HUES6 (cell line): ENCODE results near the gene CAV3.

Source experiments
- H3K27ac ChIP-seq: 2 replicates; pipeline ENCODE4 v1.7.0; 2013; ENCODE audit warnings: low read depth, mild to moderate bottlenecking, low read length, inconsistent platforms
- H3K27me3 ChIP-seq: 2 replicates; pipeline ENCODE4 v1.6.1; 2013; ENCODE audit warnings: low read length; ENCODE audit not compliant: control insufficient read depth, insufficient read depth
- H3K36me3 ChIP-seq: 2 replicates; pipeline ENCODE4 v1.6.1; 2013; ENCODE audit warnings: low read length; ENCODE audit not compliant: control insufficient read depth, insufficient read depth
- H3K4me1 ChIP-seq: 2 replicates; pipeline ENCODE4 v1.6.1; 2013; ENCODE audit warnings: low read length; ENCODE audit not compliant: control insufficient read depth, insufficient read depth
- H3K4me3 ChIP-seq: 2 replicates; pipeline ENCODE4 v1.5.1; 2013; ENCODE audit warnings: low read depth, low read length
- H3K9ac ChIP-seq: one replicate; pipeline ENCODE4 v1.6.1; 2013; ENCODE audit warnings: mild to moderate bottlenecking, low read length
- H3K9me3 ChIP-seq: 2 replicates; pipeline ENCODE4 v1.6.1; 2013; ENCODE audit warnings: low read depth, low read length; ENCODE audit not compliant: control insufficient read depth, insufficient read depth

The CAV3 gene

DNA sequence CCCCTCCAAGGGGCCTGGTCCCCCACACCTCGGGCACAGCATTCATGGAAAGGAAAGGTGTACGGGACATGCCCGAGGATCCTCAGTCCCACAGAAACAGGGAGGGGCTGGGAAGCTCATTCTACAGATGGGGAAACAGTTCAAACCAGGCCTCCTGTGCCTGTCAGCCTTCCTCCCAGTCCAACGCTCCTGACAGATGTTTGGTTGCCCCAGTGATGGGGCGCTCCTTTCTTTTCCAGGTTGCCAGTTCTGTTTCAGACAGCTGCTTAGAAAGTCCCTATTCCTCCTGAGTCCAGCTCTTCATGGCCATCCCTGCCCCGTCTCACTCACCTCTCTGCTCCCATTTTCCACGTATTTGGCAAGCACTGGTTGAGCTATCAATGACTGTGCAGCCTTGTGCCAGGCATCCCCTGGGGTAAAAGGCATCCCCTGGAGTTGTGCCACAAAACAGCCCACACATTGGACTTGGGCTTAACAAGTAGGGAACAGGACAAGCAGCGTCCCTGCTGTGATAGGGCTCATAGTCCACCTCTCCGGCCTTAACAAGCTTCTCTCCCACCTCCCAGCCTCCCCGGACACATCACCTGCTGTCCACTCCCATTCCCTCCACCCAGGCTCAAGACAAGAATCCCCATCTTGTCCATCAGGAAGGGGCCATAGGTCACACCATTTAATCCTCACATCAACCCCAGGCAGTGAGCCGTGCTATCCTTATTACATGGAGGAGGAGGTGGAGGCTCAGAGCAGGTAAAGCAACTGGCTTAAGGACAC lies 29.2 kb downstream of the CAV3 start:
- Histone ChIP-seq H3K9ac (no peak overlapping the region), H3K27ac (no peak overlapping the region), H3K36me3 (no peaks in the 10 kb centered on the region), H3K27me3 (peaks cover 48% of the 10 kb centered on the region), H3K4me3 (no peak overlapping the region), H3K4me1 (no peaks in the 10 kb centered on the region), H3K9me3 (no peaks in the 10 kb centered on the region)

DNA sequence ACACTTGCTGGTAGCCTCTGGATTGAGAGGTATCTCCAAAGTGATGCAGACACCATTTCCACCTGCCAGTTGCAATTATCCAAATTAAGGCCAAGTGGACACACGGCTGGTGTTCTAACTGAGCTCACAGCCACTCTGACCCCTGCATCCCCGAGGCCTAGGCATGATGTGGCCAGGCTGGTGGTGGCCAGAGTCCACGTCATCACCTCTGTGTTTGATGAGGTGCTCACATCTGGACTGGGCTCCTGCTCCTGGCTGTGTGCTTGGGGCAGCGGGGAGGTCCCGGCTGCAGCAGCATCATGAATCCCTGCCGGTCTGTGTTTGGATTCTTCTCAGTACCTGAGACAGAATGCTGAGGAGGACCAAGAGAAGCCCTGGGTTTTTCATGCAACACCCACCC lies 30.9 kb downstream of the CAV3 start:
- no peak overlapping the region for H3K9ac ChIP-seq
- no peaks in the 10 kb centered on the region for H3K36me3 ChIP-seq
- peaks cover 10% of the 10 kb centered on the region for H3K4me1 ChIP-seq
- peaks cover 65% of the 10 kb centered on the region for H3K27me3 ChIP-seq
- no peak overlapping the region for H3K27ac ChIP-seq
- H3K4me3 ChIP-seq: no peak overlapping the region
- no peaks in the 10 kb centered on the region for H3K9me3 ChIP-seq

DNA sequence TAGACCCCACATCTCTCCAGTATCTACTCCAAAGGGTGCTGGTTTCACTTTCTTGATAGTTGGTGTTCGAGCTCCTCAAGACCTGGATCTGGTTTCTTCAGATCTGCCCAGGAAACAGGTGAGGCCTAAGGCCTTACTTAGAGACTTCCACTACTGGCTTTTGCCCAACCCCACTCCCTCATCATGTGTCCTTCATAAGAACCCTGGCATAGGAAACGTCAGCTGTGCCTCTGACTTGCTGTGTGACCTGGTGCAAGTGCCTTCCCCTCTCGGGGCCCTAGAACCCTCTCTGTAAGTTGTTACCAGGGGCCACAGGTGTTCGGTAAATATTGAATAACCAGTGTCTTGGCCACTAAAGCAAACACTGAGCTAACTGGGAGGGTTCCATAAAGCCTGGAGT lies 31.9 kb downstream of the CAV3 start:
- peaks cover 20% of the 10 kb centered on the region for H3K4me1 ChIP-seq
- H3K4me3 ChIP-seq: no peak overlapping the region
- H3K27me3 ChIP-seq: peaks cover 71% of the 10 kb centered on the region
- H3K9ac ChIP-seq: no peak overlapping the region
- H3K9me3 ChIP-seq: no peaks in the 10 kb centered on the region
- H3K36me3 ChIP-seq: no peaks in the 10 kb centered on the region
- H3K27ac ChIP-seq: no peak overlapping the region

DNA sequence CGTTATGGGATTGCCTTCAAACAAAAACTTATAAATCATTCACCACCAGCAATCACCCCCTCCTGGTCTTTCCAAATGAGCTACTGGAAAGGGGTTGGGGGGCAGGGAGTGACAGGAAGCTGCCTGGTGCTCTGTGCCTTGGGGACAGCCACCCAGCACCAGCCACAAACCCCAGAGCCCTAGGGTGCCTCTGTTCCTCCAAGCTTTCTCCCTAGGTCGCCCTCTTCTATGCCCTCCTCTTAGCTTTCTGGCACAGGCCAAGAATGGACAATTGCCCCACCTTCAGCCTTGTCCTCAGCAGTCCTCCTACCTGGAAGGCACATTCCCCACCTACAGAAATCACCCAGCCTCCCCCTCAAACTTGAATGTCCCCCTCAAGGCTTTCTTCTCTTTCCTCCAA lies 32.5 kb downstream of the CAV3 start:
- Histone ChIP-seq H3K9ac (no peak overlapping the region), H3K9me3 (no peaks in the 10 kb centered on the region), H3K27ac (no peak overlapping the region), H3K27me3 (peaks cover 71% of the 10 kb centered on the region), H3K36me3 (no peaks in the 10 kb centered on the region), H3K4me1 (peaks cover 26% of the 10 kb centered on the region), H3K4me3 (no peak overlapping the region)

DNA sequence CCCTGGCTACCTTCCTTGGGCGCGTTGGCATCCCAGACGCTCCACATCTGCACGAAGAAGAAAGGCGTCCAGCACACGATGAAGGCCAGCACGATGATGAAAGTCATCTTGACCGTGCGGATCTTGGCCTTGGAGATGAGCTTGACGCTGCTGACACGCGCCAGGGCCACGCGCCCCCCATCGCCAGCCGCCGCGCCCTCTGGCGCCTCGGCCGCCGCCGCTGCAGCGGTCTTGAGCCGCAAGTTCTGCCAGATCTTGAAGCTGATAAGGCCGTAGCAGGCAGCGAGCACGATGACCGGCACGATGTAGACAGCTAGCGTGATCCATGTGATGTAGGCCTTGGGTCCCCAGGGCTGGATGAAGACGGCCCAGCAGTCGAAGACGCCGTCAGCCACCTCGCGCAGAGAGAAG lies 33.7 kb downstream of the CAV3 start:
- Histone ChIP-seq H3K27ac (no peak overlapping the region), H3K4me1 (peaks cover 26% of the 10 kb centered on the region), H3K9ac (no peak overlapping the region), H3K36me3 (no peaks in the 10 kb centered on the region), H3K27me3 (peaks cover 71% of the 10 kb centered on the region), H3K4me3 (peak overlapping the region; percentile 70; the same call in 1 of the 2 replicates), H3K9me3 (no peaks in the 10 kb centered on the region)

DNA sequence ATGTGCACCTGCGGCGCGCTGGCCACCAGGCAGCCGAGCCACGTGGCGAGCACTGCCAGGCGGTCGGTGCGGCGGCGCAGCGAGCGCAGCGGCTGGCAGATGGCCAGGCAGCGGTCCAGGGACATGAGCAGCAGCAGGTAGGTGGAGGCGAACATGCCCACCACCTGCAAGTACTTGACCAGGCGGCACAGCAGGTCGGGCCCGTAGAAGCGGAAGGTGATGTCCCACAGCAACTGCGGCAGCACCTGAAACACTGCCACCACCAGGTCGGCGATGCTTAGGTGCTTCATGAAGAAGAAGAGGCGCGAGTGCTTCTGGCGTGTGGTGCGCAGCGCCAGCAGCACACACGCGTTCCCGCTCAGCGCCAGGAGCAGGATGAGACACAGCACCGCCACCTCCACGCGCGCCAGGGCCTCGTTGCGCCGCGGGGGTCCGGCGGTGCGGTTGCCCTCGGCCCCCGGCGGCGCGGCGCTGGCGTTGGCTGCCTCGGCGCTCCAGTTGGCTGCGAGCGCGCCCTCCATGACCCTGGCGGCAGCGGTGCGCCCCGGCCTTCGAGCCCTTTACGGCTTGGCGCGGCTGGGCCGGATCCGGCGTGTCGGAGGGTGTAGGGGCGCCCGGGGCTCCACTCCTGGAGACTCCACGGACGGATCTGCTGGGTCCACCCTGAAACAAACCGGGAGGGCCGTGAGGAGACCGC lies 34.2 kb downstream of the CAV3 start:
- H3K4me3 ChIP-seq: peak overlapping the region; percentile 70
- H3K9ac ChIP-seq: no peak overlapping the region

DNA sequence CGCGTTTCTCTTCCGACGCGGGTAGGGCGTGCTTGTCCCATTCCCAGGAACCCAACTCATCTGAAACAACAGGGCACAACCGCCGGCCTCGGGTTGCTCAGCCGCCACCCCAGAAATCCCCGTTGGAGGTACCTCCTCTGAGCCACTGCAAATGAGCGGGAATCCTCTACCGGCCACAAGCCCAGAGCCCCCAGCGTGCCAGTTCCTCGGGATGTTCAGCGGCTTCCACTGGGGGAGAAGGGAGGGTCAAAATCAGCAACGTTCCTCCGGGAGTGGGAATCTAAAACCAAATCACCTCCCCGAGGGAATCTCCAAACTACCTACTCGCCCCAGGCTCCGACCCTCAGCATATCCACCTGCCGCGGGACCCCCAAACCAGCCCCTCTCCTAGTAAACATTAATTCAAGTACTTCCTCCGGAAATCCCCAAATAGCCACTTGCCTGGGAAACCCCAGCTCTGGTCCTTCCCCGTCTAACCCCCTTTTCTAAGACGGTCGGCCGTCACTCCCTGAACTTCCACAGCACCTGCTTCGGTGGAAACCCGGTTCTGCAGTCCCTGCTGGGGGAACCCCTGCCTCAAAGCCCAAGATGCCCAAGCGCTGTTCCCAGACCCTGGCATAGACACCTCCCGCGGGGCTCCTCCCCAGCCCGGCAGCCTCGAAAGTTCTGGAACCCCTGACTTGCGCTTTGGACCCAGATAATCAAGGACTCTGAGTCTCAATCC lies 34.9 kb downstream of the CAV3 start:
- peak overlapping the region; percentile 70 for H3K4me3 ChIP-seq
- no peak overlapping the region for H3K27ac ChIP-seq
- H3K27me3 ChIP-seq: peaks cover 66% of the 10 kb centered on the region
- H3K9me3 ChIP-seq: no peaks in the 10 kb centered on the region
- H3K9ac ChIP-seq: no peak overlapping the region
- no peaks in the 10 kb centered on the region for H3K36me3 ChIP-seq
- H3K4me1 ChIP-seq: peaks cover 26% of the 10 kb centered on the region

More for the DNA sequence above, 34.2 kb downstream of the CAV3 start:
- H3K27ac ChIP-seq: no peak overlapping the region
- peaks cover 26% of the 10 kb centered on the region for H3K4me1 ChIP-seq
- H3K27me3 ChIP-seq: peaks cover 71% of the 10 kb centered on the region
- H3K36me3 ChIP-seq: no peaks in the 10 kb centered on the region
- no peaks in the 10 kb centered on the region for H3K9me3 ChIP-seq

DNA sequence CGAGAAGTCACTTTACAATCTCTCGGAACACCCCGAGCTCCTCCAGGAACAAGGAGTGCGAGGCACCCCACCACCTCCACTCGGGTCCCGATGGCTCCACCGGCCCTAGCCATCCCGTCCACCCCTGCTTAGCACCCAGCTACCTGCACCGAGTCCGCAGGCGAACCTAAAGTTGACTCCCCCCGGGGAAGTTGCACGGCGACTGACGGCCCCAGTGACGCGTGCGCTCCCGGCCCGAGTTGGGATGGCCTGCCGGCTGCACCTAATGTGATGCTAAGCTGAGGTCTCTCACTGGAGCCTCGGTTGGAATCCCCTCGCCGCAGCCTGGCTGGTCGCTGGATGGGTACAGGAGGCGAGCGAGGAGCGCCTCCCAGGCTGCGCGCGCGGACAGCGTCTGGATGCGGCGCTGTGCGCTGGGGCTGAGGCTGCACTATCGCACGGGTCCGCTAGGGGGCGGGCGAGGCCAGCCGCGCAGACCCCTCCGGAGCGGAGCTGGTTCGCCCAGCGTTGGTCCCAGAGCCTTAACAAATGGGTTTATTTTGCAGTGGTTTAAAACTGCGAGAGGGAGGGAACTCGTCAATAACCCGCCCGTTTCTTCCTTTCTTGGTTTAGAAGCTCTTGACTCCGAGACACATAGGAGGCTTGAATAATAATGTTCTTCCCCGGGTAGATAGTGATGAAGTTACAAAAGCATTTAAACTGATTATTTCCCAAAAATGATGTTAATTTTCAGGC lies 35.7 kb downstream of the CAV3 start, which contains the start of gene OXTR:
TSS of gene OXTR (minus strand) at position 526 of the 735 bp plus-strand sequence. CDS start 1,426 bp downstream, outside the sequence.
- peak within 1 kb of the TSS; percentile 70 for H3K4me3 ChIP-seq
- H3K9me3 ChIP-seq: no peaks in the 10 kb centered on the region
- H3K9ac ChIP-seq: no peak within 1 kb of the TSS
- peaks cover 26% of the 10 kb centered on the region for H3K4me1 ChIP-seq
- no peaks in the 10 kb centered on the region for H3K36me3 ChIP-seq
- peaks cover 61% of the 10 kb centered on the region for H3K27me3 ChIP-seq
- H3K27ac ChIP-seq: no peak within 1 kb of the TSS

DNA sequence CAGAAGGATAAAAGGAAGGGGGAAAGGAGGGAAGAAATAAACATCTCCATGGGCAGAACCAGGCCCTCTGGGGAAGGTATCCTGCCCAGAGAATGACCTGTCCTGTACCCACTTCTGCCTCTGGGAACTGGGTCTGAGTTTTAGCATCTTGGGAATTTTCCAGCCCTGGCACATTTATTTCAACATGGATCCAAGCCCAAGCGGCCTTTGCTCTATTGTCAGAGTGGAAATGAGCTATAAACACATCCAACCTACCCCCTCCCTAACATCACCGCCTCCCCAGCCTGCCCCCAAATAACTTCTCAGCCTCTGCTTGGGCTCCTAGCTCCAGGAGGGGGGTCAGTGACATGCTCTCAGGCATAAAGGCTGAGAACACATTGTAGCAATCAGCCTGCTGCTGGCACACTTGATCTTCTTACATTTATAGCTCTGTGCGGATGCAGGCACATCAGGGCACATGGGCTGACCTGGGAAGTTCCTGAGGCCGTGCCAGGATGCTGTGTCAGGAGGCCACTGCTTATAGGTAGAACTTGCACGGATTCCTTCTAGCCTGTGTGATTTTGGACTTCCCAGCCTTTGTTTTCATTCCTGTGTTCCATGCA lies 40.4 kb downstream of the CAV3 start:
- Histone ChIP-seq H3K9me3 (no peaks in the 10 kb centered on the region), H3K4me3 (no peak overlapping the region), H3K9ac (no peak overlapping the region), H3K27me3 (peaks cover 20% of the 10 kb centered on the region), H3K27ac (no peak overlapping the region), H3K36me3 (no peaks in the 10 kb centered on the region), H3K4me1 (peaks cover 25% of the 10 kb centered on the region)

DNA sequence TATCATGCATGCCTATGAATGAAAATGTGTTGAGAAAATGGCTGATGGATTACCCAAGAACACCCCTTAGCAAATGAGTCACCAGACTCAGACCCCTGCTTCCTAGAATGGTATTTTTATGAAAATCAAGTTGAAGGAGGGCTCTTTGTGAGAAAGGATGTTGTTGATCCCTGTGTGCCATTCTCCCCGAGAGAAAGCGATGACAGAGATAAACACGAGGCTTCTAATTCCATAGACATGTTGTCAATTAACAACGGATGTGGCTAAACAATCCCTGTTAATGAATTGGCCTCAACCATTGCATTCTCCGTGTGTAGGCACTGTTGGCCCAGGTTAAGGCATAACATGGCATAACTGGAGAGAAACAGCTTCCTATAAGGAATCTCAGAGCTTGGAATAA lies 41.6 kb downstream of the CAV3 start:
- H3K27me3 ChIP-seq: peaks cover 10% of the 10 kb centered on the region; the same call in 1 of the 2 replicates
- H3K27ac ChIP-seq: no peak overlapping the region
- H3K4me3 ChIP-seq: no peak overlapping the region
- no peaks in the 10 kb centered on the region for H3K36me3 ChIP-seq
- H3K9ac ChIP-seq: no peak overlapping the region
- no peaks in the 10 kb centered on the region for H3K9me3 ChIP-seq
- peaks cover 15% of the 10 kb centered on the region for H3K4me1 ChIP-seq
